Testis (tissue), 2 donors: ENCODE measurements around the gene SUSD1.

Experiments used
- POLR2A ChIP-seq: fragments of 450-650 bp; IDR thresholded peaks from one replicate; pipeline ENCODE4 v1.6.1; 2017; ENCODE audit warnings: antibody characterized with exemption, mild to moderate bottlenecking, moderate library complexity
- TF ChIP-seq, protein P1 (sequence below), 3 experiments: fragments of 450-650 bp in 2 of 3; fragments of 200-600 bp in 1 of 3; sonication (generic) in 1 of 3; IDR thresholded peaks; one replicate each; pipeline ENCODE4 v1.5.1; 2016 to 2019; ENCODE audit warnings: antibody characterized with exemption in 3 of 3, mild to moderate bottlenecking in 2 of 3, moderate library complexity in 1 of 3

- TF ChIP-seq, protein P1, sequence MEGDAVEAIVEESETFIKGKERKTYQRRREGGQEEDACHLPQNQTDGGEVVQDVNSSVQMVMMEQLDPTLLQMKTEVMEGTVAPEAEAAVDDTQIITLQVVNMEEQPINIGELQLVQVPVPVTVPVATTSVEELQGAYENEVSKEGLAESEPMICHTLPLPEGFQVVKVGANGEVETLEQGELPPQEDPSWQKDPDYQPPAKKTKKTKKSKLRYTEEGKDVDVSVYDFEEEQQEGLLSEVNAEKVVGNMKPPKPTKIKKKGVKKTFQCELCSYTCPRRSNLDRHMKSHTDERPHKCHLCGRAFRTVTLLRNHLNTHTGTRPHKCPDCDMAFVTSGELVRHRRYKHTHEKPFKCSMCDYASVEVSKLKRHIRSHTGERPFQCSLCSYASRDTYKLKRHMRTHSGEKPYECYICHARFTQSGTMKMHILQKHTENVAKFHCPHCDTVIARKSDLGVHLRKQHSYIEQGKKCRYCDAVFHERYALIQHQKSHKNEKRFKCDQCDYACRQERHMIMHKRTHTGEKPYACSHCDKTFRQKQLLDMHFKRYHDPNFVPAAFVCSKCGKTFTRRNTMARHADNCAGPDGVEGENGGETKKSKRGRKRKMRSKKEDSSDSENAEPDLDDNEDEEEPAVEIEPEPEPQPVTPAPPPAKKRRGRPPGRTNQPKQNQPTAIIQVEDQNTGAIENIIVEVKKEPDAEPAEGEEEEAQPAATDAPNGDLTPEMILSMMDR (IDR thresholded peaks at IDR 0.05), result no peak
- TF ChIP-seq POLR2A, result no peak
Observed at GRCh38 chr9:112044186-112044585, 130.9 kb downstream of the SUSD1 start.
